CD4-positive, alpha-beta T cell treated with Interleukin-15 for 1 hour (primary cell): ENCODE measurements around the gene RGS16.

Experiments used
- DNase-seq: peaks from one replicate; pipeline ENCODE4 v3.0.0-alpha.2; 2020

RGS16 gene

GRCh38 chr1:182607566-182607965, 3.4 kb upstream of the RGS16 start:
- no peak for DNase-seq

DNA sequence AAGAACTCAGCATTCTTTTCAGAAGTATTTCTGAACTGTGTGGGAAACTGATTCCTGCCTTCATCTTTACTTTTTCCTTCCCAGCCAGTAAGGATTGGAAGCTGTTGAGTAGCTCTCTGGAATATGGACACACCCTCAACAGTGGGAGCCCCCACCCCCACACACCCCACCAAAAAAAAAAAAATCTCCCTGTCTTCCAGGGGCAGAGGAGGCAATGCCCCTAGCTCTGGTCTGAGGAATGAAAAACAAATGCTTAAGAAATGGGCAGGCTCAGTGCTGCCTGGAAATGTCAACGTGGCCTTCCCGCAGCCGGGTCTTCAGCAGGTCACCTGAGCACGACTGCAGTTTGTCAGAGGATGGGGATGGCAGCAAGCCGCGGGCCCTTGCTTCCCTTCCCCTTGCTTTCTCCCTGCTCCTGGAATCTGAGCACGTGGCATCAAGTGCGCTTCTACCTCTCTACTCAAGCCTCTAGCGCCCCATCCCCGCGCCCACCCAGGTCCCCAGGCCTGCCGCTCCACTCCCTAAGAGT, 479 bp downstream of the RGS16 start:
- DNase-seq: no peak

GRCh38 chr1:182602935-182603645, 1.1 kb downstream of the RGS16 start:
- peak; percentile 23 for DNase-seq

DNA sequence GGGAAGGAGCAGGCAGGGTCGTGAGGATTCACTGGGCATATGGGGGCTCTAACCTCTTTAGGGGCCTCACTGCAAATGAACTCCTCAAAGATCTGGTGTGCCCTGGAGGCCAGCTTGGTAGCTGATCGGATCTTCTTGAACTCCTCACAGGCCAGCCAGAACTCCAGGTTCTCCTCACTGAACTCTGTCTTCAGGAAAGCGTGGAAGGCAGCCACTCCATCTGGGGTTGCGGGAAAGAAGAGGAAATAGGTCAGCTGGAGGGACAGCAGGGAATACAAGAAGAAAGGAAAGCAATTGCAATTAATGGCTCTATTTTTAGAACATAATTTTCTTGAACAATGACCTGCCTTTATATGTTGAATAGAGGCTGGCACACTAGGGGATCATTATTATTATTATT, 2.3 kb downstream of the RGS16 start:
- DNase-seq: no peak

GRCh38 chr1:182601416-182601786, 2.8 kb downstream of the RGS16 start:
- DNase-seq: peak; percentile 71

- no peak for DNase-seq
Measured at GRCh38 chr1:182600745-182601415, 3.3 kb downstream of the RGS16 start.

GRCh38 chr1:182600036-182600713, 4.0 kb downstream of the RGS16 start:
- no peak for DNase-seq

- DNase-seq: no peak
Measured at GRCh38 chr1:182599339-182599738, 4.8 kb downstream of the RGS16 start.

DNA sequence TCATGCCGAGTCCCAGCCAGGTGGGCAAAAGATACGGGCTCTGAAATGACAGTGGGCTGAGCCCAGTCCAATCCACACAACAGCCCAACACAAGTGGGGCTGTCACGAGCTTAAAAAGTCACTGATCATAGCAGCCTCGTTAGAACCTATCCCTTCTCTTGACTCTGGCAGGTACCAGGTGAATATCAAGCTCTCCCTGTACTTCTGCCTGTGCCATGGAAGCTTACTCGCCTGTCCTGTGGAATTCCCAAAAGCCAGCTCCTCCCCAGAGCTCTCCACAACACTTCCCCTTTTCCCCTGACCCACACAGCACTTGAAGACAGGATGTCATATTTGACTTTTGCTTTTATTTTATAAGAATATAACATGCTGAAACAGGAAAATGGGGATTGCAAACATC, 5.9 kb downstream of the RGS16 start:
- DNase-seq: no peak

DNA sequence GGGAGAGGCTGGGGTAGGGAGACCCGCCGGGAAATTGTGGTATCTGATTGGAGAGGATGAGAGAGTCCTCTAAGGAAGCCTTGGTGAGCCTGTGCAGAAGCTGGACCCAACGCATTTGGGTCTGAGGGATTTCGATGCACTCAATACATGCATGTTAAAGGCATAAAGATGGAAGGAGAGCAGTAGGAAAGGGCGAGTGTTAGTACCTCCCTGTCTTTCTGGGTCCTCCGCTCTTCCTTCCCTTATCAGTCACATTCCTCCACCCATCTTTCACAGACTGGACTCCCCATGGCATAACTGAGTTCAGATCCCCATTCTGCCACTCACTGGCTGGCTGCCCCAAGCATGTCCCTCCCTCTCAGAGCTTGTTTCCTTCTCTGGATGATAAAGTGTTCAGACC, 7.3 kb downstream of the RGS16 start:
- no peak for DNase-seq

DNA sequence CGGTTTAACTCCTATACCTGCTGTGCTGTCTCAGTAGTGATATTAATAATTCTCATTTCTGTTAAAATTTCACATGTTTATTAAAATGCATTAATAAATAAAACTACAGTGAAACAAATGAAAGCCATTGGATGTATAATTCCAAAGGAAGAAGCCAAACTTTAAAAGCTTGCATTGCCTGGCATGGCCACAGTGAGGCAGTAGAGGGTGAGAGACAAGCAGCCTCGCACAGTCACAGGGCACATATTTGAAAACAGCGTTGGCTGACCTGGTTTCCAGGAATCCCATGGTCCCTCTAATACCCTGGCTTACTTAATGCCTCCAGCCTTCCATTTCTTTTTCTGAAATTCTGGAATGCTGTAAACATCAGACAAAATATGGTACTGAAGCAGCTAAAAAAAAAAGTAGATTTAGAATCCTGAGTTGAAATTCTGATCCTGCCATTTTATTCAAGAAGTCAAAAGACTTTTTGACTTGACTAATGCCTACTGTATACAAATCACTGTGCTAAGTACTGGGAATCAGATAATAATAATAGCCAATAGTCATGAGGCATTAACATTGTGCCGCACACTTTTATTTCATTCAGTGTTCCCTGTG, 8.4 kb downstream of the RGS16 start:
- peak; percentile 56 for DNase-seq

DNA sequence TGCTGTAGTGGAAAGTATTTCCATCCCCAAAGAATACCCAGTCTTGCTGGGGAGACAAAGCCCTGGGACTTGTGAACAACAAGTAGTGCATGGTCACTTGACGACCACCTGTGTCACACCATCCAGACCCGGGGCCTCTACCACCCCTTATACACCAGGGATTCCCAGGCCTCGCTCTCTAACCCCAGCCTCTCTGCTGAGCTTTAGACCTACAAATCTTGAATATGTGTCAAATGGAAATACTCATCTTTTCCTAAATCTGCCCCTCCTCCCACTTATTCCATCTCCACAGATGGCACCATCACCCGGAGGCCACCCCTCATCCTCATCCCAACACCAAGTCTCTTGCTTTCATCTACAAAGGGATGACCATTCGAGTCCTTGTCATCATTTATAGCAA, 14.3 kb downstream of the RGS16 start:
- no peak for DNase-seq

GRCh38 chr1:182589520-182589919, 14.7 kb downstream of the RGS16 start:
- DNase-seq: no peak

GRCh38 chr1:182588500-182589396, 15.4 kb downstream of the RGS16 start, which contains the start of gene RNASEL:
Gene RNASEL (minus strand): TSS chr1:182589256. CDS start chr1:182586806, 2,450 bp downstream.
- DNase-seq: peak; percentile 55

- DNase-seq: no peak
Measured at GRCh38 chr1:182587666-182588499, 16.3 kb downstream of the RGS16 start.

GRCh38 chr1:182587093-182587492, 17.1 kb downstream of the RGS16 start:
- no peak for DNase-seq

- DNase-seq: no peak
Measured at GRCh38 chr1:182586380-182586779, 17.8 kb downstream of the RGS16 start.

DNA sequence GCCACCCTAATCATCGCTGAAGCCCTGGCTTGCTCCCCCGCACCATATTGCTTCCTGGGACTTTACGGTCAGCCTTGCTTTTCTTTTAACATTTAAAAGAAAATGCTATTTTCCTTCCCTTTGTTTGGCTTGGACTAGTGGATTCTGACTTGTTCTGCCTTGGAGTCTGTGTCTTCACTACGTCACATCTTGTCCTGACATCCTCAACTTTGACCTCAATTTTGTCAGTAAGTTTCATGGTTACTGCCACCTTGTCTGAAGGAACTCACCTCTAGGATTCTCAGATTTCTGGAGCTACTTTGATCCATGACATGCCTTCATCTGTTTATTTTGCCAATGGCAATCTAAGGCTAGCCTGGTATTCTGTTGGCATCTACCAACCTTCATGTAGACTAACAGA, 19.4 kb downstream of the RGS16 start:
- no peak for DNase-seq

DNA sequence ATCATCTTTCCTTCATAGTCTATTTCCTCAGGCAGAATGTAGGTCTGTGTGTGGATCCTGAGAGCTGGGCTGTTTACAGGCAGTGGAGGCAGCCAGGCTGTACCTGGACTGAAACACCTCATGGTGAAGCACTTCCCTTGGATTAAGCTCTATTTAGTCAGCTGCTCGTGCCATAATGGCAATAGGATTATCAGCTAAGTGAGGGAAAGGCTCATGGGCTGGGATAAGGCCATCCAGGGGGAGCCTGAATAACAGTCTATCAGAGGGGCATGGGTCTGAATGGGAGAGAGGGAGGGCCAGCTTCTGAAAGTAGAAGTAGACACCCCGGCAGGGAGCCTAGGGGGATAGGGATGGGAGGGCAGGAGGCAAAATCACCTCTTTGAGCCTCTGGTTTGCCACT, 23.5 kb downstream of the RGS16 start:
- no peak for DNase-seq

- DNase-seq: no peak
Measured at GRCh38 chr1:182575540-182576149, 28.5 kb downstream of the RGS16 start.

- no peak for DNase-seq
Measured at GRCh38 chr1:182574156-182574555, 30.0 kb downstream of the RGS16 start.
